Measurements from ENCODE around the gene ATG101.
A peak's percentile ranks its signal among the peaks of the same experiment; 100 is the strongest.

GRCh38 chr12:52037248-52037861, 32.4 kb upstream of the ATG101 start:
- TF ChIP-seq, protein P1, sequence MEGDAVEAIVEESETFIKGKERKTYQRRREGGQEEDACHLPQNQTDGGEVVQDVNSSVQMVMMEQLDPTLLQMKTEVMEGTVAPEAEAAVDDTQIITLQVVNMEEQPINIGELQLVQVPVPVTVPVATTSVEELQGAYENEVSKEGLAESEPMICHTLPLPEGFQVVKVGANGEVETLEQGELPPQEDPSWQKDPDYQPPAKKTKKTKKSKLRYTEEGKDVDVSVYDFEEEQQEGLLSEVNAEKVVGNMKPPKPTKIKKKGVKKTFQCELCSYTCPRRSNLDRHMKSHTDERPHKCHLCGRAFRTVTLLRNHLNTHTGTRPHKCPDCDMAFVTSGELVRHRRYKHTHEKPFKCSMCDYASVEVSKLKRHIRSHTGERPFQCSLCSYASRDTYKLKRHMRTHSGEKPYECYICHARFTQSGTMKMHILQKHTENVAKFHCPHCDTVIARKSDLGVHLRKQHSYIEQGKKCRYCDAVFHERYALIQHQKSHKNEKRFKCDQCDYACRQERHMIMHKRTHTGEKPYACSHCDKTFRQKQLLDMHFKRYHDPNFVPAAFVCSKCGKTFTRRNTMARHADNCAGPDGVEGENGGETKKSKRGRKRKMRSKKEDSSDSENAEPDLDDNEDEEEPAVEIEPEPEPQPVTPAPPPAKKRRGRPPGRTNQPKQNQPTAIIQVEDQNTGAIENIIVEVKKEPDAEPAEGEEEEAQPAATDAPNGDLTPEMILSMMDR (IDR thresholded peaks at IDR 0.05): peak in 1 of 12 donors; percentile 27
- TF ChIP-seq POLR2A (IDR thresholded peaks at IDR 0.05): no peak
